ENCODE results near the gene ITGB6.

DNA sequence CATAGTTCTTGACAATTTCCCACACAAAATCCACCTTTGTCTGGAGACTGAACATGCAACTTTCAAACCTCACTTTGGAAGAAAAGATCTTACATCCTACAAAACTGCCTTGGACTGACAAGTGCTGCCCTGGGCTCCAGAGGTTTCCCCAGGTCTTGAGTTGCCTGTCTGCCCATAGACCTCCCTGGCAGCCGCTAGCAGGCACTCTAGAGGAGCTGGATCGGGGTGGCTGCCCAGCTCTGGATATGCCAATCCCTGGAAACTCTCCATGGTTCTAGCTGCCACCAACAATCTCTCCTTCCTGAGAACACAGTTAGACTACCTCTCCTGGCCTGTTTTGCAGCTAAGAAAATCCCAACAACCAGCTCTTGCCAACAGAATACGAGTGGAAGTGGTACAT lies 3.4 kb upstream of the ITGB6 start:
- TF ChIP-seq, protein P1, sequence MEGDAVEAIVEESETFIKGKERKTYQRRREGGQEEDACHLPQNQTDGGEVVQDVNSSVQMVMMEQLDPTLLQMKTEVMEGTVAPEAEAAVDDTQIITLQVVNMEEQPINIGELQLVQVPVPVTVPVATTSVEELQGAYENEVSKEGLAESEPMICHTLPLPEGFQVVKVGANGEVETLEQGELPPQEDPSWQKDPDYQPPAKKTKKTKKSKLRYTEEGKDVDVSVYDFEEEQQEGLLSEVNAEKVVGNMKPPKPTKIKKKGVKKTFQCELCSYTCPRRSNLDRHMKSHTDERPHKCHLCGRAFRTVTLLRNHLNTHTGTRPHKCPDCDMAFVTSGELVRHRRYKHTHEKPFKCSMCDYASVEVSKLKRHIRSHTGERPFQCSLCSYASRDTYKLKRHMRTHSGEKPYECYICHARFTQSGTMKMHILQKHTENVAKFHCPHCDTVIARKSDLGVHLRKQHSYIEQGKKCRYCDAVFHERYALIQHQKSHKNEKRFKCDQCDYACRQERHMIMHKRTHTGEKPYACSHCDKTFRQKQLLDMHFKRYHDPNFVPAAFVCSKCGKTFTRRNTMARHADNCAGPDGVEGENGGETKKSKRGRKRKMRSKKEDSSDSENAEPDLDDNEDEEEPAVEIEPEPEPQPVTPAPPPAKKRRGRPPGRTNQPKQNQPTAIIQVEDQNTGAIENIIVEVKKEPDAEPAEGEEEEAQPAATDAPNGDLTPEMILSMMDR (IDR thresholded peaks at IDR 0.05; ENCODE audit: insufficient read depth, low read length) = no peak
- TF ChIP-seq, protein P2, sequence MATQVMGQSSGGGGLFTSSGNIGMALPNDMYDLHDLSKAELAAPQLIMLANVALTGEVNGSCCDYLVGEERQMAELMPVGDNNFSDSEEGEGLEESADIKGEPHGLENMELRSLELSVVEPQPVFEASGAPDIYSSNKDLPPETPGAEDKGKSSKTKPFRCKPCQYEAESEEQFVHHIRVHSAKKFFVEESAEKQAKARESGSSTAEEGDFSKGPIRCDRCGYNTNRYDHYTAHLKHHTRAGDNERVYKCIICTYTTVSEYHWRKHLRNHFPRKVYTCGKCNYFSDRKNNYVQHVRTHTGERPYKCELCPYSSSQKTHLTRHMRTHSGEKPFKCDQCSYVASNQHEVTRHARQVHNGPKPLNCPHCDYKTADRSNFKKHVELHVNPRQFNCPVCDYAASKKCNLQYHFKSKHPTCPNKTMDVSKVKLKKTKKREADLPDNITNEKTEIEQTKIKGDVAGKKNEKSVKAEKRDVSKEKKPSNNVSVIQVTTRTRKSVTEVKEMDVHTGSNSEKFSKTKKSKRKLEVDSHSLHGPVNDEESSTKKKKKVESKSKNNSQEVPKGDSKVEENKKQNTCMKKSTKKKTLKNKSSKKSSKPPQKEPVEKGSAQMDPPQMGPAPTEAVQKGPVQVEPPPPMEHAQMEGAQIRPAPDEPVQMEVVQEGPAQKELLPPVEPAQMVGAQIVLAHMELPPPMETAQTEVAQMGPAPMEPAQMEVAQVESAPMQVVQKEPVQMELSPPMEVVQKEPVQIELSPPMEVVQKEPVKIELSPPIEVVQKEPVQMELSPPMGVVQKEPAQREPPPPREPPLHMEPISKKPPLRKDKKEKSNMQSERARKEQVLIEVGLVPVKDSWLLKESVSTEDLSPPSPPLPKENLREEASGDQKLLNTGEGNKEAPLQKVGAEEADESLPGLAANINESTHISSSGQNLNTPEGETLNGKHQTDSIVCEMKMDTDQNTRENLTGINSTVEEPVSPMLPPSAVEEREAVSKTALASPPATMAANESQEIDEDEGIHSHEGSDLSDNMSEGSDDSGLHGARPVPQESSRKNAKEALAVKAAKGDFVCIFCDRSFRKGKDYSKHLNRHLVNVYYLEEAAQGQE (IDR thresholded peaks at IDR 0.05; ENCODE audit: insufficient replicate concordance, low read depth) = no peak
- TF ChIP-seq POLR2AphosphoS5 (IDR thresholded peaks at IDR 0.05; ENCODE audit: low read depth) (no peak), SPI1 (IDR thresholded peaks at IDR 0.05; ENCODE audit: borderline replicate concordance, low read depth) (no peak)
